Fibroblast of skin of back (primary cell): ENCODE measurements around the gene PLD6.
A peak's percentile ranks its signal among the peaks of the same experiment; 100 is the strongest.
"Not testable (repeated sequence)": the region's sequence is repeated elsewhere in the genome, so short reads cannot be mapped to it uniquely, and the experiment has no call there.

Experiments
- DNase-seq: peaks from one replicate; pipeline ENCODE4 v3.0.0-alpha.2; 2013

Gene PLD6

DNA sequence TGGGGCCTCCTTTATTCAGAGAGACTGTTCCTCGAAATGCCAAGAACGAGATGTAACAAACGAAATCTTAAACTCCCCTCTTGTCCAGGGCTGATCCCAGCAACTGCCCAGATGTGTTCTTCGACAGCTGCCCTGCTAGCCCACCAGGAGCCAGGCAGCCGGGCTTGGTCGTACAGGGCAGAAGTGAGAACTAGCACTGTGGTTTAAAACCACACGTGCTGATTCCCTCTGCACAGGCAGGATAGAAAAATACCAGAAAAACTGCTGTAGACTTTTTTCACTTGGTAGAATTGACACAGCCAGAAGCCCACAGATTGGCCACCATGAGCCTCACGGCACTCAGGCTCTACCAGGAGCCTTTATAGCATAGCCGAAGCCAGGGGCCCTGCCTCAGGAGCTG is 33.1 kb downstream of the PLD6 start:
- DNase-seq = no peak

DNA sequence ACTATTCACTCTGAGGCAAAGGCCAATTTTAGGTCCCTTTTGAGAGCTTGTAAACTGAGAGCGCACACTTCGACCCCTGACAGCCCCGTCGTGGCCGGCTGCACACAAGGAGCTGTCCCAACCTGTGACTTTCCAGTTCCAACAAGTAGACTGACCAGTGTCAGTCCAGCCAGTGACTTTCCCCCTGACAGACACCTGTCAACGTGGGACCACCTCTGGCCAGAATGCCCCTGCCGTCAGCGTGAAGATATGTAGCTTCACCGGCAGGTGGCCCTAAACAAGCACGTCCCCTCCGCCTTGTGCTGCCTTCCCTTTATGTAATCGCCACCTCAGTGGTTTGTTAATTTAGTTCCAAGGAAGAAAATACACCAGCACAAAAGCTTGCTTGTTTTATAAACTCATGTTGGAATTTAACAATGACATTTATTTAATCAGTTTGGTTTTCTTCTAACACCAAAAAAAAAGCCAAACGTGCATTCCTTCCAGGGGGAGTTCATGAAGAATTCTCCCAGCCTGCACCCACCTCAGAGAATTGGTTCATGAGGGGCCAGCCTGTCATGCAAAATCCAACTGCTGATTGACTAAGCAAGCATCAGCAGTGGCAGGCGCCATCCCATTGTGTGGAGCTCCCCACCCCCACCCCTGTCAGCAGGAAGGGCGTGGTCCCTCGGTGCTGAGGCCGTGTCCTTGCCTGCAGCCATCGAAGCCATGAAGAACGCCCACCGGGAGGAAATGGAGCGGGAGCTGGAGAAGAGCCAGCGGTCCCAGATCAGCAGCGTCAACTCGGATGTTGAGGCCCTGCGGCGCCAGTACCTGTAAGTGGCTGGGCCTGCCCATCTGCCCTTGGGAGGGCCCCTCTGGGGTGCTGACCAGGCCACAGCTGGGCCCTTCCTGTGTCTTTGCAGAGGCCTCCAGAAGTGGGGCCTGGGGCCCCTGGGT is 33.9 kb downstream of the PLD6 start:
- no peak for DNase-seq

DNA sequence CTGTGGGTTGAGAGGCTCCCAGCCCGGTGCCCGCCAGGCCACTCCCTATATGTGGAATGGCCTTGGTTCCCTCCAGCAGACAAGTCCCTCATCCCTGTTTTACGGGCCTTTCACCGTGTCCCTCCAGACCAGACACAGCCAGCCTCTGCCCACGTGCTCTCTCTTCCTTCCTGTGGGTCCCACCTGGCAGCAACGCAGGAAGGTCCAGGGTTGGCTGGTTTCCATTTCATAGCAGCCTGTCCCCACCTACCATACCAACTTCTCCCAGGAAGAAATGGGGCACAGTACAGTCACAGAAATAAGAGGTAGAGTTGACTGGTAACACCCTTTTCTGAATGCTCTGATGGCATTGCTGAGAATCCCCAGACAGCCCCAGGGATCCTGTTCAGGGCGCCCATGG is 34.9 kb downstream of the PLD6 start:
- no peak for DNase-seq

- DNase-seq = no peak
Observed at GRCh38 chr17:17170346-17170985, 35.7 kb downstream of the PLD6 start.

DNA sequence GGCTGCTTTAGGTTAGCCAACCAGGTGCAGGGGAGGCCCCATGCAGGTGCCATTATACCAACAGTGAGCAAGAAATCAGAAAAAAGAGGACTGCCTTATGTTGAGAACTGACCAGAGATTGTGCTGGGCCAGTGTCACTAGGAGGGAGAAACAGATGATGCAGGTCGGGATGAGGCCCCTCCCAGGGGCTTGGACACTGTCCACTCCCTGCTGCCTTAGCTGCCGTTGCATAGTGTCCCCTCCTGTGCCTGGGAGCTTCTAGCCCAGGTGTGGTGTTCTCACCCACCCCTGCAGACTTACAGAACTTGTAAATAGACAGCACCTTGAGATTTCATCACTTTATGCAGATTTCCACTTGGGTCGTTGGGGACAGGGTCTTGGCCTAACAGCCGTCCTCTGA is 36.7 kb downstream of the PLD6 start:
- no peak for DNase-seq

DNA sequence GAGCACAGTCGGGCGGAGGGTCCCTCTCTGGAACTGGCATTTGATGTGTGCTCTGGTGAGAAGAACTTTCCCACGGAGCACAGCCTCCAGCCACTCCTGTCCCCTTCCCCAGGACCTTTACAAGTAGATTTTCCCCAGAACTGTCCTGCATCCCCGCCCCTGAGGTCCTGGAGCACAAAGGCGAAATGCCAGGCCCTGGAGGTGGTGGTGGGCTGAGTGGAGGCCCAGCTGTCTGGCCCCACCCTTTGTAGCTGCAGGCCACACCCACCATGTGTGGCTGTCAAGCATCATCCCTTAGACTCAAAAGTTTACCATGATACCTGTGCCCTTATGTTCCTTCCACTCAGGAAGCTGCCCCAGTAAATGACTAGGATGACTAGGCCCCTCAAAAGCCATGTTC is 37.7 kb downstream of the PLD6 start:
- no peak for DNase-seq

DNA sequence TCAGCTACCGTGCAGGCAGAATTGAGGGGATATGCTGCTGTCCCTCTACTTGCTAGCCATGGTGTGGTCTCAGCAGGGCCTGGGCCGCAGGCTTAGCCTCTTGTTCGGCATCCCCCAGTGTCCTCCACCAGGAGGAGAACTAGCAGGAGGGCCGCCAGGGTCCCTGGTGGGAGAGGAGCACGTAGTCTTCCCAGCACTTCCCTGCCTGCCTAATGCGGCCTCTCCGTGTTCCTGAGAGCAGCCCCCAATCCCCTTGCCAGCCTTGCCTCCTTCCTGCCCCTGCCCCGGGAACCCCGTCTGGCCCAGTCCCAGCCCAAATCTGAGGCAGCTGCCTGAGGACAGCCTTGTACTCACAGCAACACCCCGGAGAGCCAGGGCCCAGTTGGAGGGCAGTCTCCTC is 38.1 kb downstream of the PLD6 start:
- no peak for DNase-seq

DNA sequence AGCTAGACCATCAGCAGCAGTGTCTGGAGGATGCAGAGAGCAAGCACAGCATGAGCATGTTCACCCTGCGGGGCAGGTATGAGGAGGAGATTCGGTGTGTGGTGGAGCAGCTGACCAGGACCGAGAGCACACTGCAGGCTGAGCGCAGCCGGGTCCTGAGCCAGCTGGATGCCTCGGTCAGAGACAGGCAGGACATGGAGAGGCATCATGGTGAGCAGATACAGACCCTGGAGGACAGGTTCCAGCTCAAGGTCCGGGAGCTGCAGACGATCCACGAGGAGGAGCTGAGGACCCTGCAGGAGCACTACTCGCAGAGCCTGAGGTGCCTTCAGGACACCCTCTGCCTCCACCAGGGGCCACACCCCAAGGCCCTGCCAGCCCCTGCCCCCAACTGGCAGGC is 38.8 kb downstream of the PLD6 start:
- DNase-seq = no peak

GRCh38 chr17:17166446-17166845 is 39.7 kb downstream of the PLD6 start:
- DNase-seq = no peak

GRCh38 chr17:17165666-17166308 is 40.3 kb downstream of the PLD6 start:
- no peak for DNase-seq

DNA sequence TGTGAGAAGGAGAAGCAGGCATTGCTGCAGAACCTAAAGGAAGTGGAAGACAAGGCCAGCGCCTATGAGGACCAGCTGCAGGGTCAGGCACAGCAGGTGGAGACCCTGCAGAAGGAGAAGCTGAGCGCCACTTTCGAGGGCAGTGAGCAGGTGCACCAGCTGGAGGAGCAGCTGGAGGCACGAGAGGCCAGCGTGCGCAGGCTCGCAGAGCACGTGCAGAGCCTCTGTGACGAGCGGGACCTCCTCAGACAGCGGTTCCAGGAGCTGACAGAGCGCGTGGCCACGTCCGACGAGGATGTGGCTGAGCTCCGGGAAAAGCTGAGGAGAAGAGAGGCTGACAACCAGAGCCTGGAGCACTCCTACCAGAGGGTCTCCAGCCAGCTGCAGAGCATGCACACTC is 41.5 kb downstream of the PLD6 start:
- DNase-seq = no peak

GRCh38 chr17:17164156-17164555 is 42.0 kb downstream of the PLD6 start:
- no peak for DNase-seq

DNA sequence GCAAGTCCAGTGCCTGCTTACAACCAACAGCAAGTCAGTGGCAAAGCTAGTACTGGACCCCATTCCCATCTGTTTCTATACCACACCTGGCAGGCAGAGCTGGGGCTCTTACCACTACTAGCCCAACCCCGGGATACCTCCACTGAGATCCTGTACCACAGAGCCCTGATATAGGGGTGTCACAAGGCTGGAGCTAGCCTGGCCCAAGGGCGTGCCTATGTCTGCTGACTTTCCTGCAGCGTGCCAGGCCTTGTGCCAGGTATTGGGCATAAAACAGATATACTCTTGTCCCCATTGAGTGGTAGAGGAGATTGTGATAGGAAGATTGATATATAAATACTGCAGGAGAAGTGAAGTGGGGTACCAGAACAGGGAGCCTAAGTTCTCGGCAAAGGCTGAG is 44.4 kb downstream of the PLD6 start:
- no peak for DNase-seq

DNA sequence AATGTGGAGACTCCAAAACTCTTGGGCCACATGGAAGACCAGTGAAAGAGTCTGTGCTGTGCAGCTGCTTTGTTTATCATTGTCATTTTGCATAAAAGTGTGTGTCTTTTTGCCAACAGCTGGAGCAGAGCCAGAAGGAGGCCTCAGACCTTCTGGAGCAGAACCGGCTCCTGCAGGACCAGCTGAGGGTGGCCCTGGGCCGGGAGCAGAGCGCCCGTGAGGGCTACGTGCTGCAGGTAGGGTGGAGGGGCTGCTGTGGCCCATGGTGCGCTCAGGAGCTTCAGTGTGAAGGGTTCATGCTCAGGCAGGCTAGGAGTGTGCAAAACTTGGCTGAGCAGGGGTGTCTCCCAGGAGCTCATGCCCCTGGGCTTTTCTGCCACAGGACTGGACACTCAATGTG is 45.0 kb downstream of the PLD6 start:
- DNase-seq = no peak

DNA sequence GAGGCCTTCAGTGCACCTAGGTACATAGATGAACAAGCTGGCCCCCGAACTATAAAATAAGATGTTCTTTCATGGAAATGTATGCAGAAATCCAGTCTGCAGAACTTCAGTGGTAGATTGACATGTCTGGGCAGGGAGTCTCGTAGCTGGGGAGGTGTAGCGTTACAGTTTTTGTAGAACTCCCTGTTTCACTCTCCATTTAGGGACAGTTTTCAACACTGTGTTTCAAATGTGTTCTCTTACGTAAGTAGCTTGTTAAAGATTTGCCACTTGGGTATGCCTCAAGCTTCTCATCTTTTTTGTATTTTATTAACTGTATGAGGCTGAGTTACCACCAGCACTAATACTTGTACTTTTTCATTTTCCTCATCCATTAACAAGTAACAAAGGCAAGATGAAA is 46.6 kb downstream of the PLD6 start:
- no peak for DNase-seq

DNA sequence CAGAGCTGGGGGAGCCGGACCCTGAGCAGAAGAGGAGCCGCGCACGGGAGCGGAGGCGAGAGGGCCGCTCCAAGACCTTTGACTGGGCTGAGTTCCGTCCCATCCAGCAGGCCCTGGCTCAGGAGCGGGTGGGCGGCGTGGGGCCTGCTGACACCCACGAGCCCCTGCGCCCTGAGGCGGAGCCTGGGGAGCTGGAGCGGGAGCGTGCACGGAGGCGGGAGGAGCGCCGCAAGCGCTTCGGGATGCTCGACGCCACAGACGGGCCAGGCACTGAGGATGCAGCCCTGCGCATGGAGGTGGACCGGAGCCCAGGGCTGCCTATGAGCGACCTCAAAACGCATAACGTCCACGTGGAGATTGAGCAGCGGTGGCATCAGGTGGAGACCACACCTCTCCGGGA is 47.6 kb downstream of the PLD6 start:
- not testable (repeated sequence) for DNase-seq

DNA sequence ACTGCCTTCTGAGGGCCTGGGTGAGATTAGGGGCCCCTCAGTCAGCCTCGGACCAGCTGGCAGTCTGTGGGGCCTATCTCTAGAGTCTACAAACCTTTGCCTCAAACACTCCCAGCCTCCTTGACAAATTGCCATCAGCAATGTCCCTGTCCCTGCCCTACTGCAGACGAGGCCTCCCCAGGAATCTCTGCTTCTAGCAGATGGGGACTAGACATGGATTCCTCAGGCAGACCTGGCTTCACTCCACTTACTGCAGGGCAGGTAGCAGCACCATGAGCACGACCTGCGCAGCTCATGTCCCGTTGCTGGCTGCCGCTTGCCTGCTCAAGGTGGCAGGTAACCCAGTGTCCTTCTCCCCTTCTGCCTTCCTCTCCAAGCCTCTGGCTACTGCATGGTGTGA is 49.1 kb downstream of the PLD6 start:
- no peak for DNase-seq

- no peak for DNase-seq
Observed at GRCh38 chr17:17156511-17156910, 49.6 kb downstream of the PLD6 start.

DNA sequence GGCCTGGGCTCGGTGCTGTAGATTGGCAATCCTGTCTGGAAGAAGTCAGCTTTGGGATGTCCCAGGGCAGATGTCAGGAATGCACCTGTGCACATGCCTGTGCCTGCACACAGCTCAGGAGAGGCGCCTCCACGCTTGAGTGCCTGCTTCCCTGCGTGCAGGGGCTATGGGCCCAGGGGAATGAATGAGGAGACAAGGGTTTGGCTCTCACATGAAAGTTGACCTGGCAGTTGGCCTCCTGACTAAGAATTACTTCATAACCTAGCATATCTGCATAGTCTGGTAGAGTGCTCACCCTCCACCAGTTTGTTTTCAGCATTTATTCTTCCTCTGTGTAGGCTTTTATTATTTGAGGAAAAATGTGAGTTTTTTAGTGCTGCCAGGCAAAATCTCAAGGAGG is 50.0 kb downstream of the PLD6 start:
- DNase-seq = peak; percentile 8

DNA sequence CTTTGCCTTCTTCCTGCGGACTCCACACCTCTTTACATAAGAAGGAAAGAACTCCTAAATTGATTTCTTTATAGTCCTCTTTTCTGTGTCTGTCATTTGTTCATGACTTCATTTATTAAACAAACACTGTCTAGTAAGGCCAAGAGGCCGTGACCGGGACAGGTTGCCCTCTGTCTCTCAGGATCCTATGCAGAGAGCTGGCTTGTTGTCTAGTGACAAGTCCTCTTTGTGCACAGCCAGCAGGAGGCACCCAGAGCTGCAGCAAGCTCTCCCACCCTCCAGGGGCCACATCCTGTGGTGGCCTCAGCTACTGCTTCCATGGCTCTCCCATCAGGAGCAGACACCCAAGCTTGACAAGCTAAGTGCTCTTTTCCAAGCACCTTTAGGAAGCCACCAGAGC is 50.6 kb downstream of the PLD6 start:
- DNase-seq = no peak

DNA sequence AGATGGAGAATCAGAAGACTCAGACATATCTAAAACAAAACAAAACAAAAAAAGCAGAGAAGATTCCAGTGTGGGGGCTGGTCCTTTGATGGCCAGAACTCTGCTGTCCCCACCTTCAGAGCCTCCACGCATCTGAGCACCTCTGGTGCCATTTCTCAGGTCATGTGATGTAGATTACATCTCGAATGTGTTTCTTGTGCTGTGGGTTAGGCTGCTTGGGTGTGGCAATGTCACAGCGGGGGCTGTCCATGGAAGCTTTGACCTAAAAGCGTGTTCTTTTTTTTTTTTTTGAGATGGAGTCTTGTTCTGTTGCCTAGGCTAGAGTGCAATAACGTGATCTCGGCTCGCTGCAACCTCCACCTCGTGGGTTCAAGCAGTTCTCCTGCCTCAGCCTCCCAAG is 51.2 kb downstream of the PLD6 start:
- no peak for DNase-seq

DNA sequence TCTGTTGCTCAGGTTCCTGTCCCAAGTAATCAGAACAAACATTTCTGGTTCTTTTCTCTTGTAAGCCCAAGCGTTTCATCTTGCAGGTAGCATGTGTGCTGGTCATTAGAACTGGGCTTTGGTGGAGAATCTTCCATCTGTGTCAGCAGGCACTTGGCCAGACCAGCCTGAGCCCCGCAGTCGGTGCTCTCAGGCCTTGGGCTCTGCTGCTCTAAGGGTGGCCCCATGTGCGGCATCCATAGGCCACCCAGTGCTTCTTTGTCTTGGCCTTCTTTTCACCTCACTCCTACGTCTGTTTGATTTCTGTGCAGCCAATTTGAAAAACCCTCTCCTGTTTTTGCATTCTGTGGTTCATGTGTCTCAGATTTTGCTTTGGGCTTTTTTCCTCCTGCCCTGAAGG is 51.6 kb downstream of the PLD6 start:
- DNase-seq = no peak

DNA sequence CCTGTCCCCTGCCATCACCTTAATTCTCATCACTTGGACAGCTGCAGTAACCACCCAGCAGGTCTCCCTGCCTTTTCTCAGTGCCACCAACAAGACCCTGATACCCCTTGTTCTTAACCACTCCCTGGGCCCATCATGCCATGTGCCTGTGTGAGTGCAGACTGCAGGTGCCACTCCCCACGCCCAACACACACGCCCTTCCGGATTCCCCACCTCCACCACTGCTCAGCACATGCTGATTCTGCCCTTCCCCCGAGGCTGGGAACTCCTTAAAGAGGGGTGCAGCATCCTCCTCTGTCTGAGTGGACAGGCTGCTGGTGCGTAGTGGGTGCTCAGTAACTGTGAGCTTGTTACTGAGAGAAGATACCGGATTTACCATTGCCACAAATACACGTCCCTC is 52.4 kb downstream of the PLD6 start:
- DNase-seq = no peak

DNA sequence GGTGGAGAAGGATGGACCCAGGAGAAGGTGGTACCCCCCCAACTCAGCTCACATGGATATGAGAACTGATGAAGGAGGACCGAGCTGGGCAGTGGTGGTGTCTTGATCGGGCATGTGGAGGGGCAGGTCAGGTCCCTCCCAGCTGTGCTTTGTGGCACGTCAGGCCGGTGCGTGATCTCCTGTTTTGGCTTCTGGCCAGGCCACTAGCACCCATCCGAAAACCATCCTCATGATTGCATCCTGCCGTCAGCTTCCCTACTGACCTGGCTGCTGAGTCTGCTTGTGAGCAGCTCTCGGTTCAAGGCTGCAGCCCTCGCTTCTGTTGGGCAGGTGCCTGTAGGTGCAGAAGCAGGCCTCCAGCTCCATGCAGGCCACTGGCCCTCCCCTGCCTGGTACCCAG is 53.1 kb downstream of the PLD6 start:
- DNase-seq = no peak
